ENCODE data around the gene KPNB1.

DNA sequence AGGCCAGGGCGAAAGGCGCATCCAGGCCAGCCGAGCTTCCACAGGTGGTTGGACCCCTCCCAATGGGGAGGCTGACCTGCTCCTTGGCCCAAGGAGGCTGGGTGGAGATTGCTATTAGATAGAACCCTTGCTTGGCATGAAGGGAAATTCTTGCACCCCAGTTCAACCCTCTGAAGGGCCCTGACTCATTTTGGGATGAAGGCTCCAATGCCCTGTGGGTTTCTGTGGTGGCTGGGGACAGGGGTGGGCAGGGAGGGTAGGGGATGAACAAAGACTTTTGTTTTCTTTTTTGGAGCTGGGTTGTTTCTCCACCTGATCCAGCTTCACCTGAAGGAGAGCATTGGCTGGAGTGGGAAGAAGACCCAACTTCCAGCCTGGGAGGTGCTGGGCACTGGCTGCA lies 66.7 kb downstream of the KPNB1 start:
- TF ChIP-seq POLR2AphosphoS5 (IDR thresholded peaks at IDR 0.05) (no peak), POLR2A (IDR thresholded peaks at IDR 0.05; ENCODE audit: low read depth) (no peak)
